ENCODE results near the gene PARVB.

Gene PARVB

DNA sequence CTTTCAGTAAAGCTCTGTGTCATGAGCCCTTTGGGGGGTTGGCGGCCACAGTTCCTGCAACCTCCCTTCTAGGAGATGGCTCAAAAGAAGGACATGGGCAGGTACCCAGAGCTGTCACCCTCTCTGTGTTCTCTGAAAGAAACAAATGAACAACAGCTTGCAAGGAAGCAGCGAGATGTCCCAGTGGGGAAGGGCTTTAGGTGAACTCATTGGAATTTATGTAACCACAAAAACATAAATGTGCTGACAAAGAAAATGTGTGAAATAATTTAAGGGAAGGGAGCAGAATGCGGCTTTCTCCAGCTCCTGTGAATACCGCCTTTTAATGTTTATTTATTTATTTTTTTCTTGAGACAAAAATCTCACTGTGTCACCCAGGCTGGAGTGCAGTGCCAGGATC, 159.9 kb downstream of the PARVB start:
- H3K36me3 Mint-ChIP-seq (ENCODE audit: low read depth): no peaks in the 10 kb centered on the region
- H3K4me1 Mint-ChIP-seq: peaks cover 32% of the 10 kb centered on the region
- no peak for DNase-seq
- TF ChIP-seq, protein P1, sequence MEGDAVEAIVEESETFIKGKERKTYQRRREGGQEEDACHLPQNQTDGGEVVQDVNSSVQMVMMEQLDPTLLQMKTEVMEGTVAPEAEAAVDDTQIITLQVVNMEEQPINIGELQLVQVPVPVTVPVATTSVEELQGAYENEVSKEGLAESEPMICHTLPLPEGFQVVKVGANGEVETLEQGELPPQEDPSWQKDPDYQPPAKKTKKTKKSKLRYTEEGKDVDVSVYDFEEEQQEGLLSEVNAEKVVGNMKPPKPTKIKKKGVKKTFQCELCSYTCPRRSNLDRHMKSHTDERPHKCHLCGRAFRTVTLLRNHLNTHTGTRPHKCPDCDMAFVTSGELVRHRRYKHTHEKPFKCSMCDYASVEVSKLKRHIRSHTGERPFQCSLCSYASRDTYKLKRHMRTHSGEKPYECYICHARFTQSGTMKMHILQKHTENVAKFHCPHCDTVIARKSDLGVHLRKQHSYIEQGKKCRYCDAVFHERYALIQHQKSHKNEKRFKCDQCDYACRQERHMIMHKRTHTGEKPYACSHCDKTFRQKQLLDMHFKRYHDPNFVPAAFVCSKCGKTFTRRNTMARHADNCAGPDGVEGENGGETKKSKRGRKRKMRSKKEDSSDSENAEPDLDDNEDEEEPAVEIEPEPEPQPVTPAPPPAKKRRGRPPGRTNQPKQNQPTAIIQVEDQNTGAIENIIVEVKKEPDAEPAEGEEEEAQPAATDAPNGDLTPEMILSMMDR (IDR thresholded peaks at IDR 0.05): no peak
- H3K9me3 Mint-ChIP-seq: no peaks in the 10 kb centered on the region
- no peak overlapping the region for H3K4me3 Mint-ChIP-seq
- no peak overlapping the region for H3K27ac Mint-ChIP-seq
- peaks cover 5% of the 10 kb centered on the region for H3K27me3 Mint-ChIP-seq (ENCODE audit: low read depth, poor library complexity)

DNA sequence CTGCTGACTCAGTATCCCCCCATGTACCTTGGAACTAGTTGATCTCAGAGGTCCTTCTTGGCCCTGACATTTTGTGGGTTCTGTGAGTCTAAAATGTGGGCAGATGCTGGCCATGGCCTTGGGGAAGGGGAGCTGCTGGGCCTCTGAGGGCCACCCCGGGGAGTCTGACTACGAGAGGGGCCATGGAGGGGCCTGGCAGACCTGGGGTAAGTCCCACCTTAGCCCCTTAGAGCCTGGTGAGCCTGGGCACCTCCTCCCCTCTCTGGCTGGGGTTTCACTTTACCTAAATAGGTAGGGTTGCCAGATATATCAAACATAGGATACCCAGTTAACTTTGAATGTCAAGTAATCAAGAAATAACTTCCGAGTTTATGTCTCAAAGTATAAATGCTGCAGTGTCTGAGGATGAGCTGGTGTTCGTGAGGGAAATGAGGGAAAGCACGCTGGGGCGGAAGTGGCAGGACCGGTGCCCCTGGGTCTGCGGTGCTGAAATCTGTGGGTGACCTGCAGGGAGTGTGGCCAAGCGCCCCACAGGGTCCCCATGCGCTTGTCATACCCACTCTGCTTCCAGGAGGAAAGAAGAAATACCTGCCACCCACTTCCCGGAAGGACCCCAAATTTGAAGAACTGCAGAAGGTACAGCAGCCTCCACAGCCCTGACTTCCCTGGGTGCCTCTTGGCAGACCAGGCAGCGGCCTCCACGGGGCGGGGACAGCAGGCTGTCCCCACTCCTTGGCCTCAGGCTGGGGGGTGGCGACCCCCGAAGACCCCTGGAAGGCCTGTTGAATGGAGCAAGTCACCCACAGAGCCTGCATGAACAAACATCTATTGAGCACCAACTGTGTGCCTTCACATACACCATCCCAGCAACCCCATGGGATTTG, 161.4 kb downstream of the PARVB start:
- TF ChIP-seq, protein P1 (IDR thresholded peaks at IDR 0.05): no peak
- H3K4me1 Mint-ChIP-seq: peaks cover 17% of the 10 kb centered on the region
- H3K27me3 Mint-ChIP-seq (ENCODE audit: low read depth, poor library complexity): peaks cover 2% of the 10 kb centered on the region
- H3K27ac Mint-ChIP-seq: peak overlapping the region; percentile 27
- DNase-seq: no peak
- H3K36me3 Mint-ChIP-seq (ENCODE audit: low read depth): no peaks in the 10 kb centered on the region
- H3K9me3 Mint-ChIP-seq: no peaks in the 10 kb centered on the region
- H3K4me3 Mint-ChIP-seq: no peak overlapping the region

DNA sequence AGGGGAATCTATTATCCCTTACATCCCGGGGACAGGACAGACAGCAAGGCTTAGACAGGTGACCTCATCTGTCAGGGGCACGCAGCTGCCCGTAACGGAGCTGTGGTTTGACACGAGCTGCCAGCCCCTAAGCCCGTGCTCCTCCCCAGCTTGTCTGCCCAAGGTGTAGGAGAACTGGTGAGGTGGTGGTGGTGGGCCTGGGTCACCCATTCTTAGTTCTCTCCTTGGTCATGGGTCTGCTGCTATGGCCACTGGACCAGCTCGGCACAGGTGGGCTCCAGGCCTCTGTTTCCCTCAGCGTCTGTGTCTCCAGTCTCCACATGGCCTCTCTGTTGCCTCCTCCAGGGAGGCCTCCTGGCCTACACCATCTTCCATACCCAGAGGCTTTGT, 162.0 kb downstream of the PARVB start:
- Mint-ChIP-seq H3K4me1 (peaks cover 11% of the 10 kb centered on the region), H3K4me3 (no peak overlapping the region), H3K27me3 (ENCODE audit: low read depth, poor library complexity) (peaks cover 2% of the 10 kb centered on the region), H3K9me3 (no peaks in the 10 kb centered on the region), H3K27ac (no peak overlapping the region), H3K36me3 (ENCODE audit: low read depth) (no peaks in the 10 kb centered on the region)
- DNase-seq: no peak
- TF ChIP-seq, protein P1 (IDR thresholded peaks at IDR 0.05): no peak

DNA sequence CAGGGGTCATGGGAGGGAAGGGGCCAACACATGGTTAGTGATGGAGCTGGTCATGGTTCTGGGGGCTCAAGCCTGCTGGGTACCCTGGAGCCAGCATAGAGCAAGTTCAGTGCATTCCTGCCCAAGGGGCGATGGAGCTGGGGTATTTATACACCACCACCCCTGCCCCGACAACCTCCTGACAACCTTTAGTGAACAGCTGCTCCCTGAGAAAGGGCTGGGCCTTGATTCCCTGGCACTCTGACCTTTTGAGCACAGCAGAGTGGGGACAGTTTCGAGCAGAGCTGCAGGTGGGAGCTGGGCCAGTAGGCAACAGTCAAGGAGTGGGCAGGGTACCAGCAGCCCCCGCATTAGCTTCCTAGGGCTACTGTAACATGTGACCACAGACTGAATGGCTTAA, 162.6 kb downstream of the PARVB start:
- Mint-ChIP-seq H3K27ac (no peak overlapping the region), H3K27me3 (ENCODE audit: low read depth, poor library complexity) (peaks cover 2% of the 10 kb centered on the region), H3K9me3 (no peaks in the 10 kb centered on the region), H3K4me3 (no peak overlapping the region), H3K36me3 (ENCODE audit: low read depth) (no peaks in the 10 kb centered on the region), H3K4me1 (peaks cover 10% of the 10 kb centered on the region)
- no peak for DNase-seq
- TF ChIP-seq, protein P1 (IDR thresholded peaks at IDR 0.05): no peak

DNA sequence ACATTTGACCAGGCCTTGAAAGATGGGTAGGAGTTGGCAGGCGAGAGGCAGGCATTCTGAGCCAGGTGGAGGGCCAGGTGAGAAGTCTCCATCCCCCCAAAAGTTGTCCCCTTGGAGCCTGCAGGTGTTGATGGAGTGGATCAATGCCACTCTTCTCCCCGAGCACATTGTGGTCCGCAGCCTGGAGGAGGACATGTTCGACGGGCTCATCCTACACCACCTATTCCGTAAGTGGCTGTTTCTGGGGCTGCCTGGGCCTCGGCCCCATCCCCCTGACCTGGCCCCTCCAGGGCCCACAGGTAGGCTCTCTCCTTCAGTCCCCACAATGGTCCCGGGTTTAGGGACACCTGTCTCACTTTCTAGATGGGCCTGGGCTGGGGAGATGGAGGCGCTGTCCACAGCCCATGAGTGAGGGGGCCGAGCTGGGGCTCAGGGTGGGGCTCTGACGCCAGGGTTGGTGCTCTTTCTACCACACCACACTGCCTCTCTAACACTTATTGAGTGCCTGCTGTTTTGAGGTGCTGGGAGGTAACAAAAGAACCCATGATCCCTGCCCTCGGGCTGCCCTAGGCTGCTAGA, 163.6 kb downstream of the PARVB start:
- H3K27ac Mint-ChIP-seq: no peak overlapping the region
- H3K36me3 Mint-ChIP-seq (ENCODE audit: low read depth): no peaks in the 10 kb centered on the region
- H3K4me3 Mint-ChIP-seq: no peak overlapping the region
- peaks cover 2% of the 10 kb centered on the region for H3K27me3 Mint-ChIP-seq (ENCODE audit: low read depth, poor library complexity)
- TF ChIP-seq, protein P1 (IDR thresholded peaks at IDR 0.05): no peak
- H3K9me3 Mint-ChIP-seq: no peaks in the 10 kb centered on the region
- H3K4me1 Mint-ChIP-seq: peaks cover 7% of the 10 kb centered on the region
- DNase-seq: no peak
